GM21423 (cell line): ENCODE measurements around the gene UROC1.

Experiments
- ATAC-seq: cut with Tn5 transposase; IDR thresholded peaks from one replicate; pipeline ENCODE4 v1.9.1; 2021; ENCODE audit warnings: mild to moderate bottlenecking, moderate library complexity; ENCODE audit not compliant: unreplicated experiment

Gene UROC1

GRCh38 chr3:126517291-126517951 lies at the start of gene UROC1:
TSS of gene UROC1 (minus strand) at chr3:126517773. CDS start at chr3:126517719, 54 bp downstream.
- ATAC-seq = no peak

GRCh38 chr3:126562737-126563276 lies 45.2 kb upstream of the UROC1 start:
- ATAC-seq = no peak

- no peak for ATAC-seq
Measured at GRCh38 chr3:126558336-126559071, 40.9 kb upstream of the UROC1 start, which contains the start of gene C3orf22. TSS of gene C3orf22 (minus strand) at chr3:126558932. CDS start at chr3:126553390, 5,542 bp downstream.

GRCh38 chr3:126557761-126558160 lies 40.2 kb upstream of the UROC1 start:
- ATAC-seq = no peak

DNA sequence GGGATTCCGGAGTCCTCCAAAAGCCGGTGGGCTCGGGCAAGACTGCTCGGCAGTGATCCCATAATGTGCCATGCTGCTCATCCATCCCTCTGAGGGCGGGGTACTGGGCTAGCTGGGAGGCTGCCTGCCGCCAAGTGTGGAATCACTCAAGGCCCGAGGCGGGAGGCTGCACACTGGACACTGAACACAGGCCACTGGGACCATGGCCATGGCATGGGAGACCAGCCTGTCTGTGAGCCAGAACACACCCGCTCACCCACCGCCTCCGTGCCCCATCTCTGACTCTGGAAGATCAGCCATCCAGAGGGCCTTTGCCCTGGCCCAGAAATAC lies 39.8 kb upstream of the UROC1 start:
- no peak for ATAC-seq

DNA sequence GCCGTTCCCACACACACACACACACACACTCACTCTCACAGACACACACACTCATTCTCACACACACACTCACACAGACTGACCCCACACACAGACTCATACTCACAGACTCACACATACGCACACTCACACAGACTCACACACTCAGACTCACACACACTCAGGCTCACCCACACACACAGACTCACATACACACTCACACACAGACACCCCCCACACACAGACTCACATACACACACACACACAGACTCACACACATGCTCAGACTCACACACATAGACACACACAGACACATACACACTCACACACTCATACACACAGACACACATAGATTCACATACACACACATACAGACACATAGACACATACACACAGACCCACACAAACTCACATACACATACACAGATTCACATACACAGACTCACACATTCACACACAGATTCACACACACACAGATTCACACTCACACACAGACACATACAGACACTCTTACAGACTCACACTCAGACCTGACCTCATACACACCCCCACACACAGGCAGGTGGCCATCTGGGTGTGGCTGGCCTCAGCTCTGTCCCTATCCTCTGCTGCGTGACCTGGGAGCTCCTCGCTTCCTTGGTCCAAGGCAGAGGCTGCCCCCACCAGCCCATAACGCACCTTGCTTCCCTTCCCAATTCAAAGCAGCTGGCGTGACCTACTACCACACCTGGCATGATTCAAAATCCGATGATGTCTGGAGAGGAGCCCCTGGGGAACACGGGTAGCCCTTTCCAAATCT lies 39.3 kb upstream of the UROC1 start:
- ATAC-seq = no peak

DNA sequence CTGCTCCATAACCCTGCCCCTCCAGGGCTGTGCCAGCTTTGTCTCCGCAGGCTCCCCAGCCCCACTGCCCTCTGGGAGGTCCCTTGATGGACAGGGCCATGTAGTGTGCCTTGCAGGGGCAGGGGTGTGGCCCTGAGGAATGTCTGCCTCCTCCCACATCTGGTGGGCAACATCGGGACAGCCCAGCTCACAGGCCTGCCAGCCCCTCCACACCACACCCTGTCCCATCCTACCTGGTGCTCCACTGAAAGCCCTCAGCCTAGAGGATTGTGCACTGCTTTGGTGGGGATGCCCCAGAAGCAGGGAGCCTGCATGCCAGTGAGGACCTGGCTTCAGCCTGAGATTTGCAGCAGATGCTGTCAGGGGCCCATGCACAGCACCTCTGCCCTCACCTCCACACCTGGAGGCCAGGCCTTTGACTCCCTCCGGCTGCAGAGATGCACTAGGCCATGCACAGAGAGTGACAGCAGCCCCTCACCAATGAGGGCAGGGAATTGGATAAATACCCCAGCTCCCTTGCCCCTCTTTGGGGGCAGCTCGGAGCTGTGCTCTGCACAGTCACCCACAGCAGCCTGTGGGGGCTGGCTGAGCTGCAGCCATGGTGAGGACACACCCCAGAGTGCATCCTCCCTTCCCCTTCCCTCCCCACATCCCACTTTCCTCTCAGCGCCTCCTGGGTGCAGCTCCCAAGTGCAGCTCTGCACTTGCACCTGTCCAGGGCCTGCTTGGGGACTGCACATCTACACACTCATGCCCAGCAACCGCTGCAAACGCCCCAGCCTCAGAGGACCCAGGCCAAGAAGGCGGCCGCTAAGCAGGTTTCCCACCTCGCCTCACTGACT lies 38.4 kb upstream of the UROC1 start:
- no peak for ATAC-seq

- ATAC-seq = no peak
Measured at GRCh38 chr3:126554560-126555525, 37.3 kb upstream of the UROC1 start.

DNA sequence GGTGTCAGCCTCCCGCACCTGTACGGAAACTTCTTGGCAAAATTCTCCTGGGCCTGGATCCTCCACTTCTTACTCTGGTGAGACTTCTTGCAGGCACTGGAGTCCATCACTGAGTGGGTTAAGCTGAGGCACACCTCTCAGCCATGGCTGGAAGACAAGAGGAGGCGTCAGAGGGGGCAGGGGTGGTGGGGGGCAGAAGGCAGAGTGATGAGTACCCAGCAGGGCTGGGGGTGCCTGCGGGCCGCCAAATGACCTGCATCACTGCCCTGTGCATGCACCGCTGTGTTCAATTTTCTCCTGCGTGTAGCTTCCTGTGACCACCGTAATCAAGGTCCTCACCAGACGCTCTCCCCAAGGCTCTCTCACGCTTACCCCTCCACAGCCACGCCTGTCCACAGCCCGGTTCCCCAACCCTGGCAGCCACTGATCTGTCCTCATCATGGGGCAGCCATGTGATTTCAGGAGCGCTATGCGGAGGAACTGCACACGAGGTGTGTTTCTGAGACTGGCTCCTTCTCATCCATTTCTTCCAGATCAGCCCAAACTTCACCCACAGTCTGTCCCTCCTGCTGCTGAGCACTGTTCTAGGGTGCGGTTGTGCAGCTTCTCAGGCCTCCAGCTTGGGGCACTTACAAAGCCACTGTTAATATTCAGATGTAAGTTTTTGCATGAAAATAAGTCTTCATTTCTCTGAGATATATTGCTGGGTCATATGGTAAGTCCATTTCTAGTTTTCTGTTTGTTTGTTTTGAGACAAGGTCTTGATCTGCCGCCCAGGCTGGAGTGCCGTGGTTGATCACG lies 35.9 kb upstream of the UROC1 start:
- no peak for ATAC-seq

- ATAC-seq = no peak
Measured at GRCh38 chr3:126552688-126553283, 35.2 kb upstream of the UROC1 start.

GRCh38 chr3:126551839-126552687 lies 34.5 kb upstream of the UROC1 start:
- no peak for ATAC-seq

GRCh38 chr3:126551121-126551838 lies 33.7 kb upstream of the UROC1 start:
- ATAC-seq = no peak

GRCh38 chr3:126550488-126551051 lies 33.0 kb upstream of the UROC1 start:
- no peak for ATAC-seq

GRCh38 chr3:126549861-126550487 lies 32.4 kb upstream of the UROC1 start:
- ATAC-seq = no peak

DNA sequence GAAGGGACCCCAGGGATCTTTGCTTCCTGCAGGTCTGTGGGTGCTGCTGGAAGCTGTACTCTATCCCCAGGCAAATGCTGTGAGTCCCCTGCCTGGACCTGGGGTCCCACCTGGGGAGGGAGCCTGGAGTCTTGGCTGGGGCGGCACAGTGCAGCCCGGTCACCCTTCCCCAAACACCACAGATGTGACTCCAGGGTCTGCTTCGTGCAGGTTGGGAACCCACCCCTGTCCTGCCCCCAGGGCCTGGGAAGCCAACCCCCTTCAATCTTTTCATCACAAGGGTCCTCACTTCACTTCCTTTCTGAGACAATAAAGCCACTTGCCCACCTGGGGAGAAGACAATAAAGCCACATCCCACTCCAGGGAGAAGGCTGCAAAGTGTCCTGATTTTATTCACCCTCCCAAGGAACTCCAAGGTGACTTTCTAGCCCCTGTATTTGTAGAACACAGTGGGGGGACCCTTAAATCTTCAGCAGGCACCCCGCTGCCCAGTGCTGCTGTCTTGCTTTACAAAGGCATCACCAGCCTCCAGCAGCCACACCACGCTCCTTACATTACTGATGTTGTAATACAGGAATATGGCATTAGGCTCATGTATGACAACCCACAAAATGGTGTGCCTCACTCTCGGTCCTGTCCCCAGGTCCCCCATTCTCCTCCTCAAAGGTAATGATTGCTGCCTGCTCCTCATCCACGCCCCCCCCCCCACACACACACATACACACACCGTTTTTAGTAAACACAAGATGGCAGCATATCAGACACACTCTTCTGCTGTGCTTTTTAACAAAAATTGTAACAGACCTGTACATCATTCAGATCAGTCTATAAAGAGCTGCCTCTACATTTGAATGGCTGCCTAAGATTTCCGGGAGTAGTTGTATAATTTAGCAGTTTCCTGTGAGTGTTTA lies 31.2 kb upstream of the UROC1 start:
- no peak for ATAC-seq
